ENCODE results near the gene NOS1AP. TPM values are rescaled to one million over a fixed set of nuclear protein-coding genes. Genes with fewer than 3 reads are reported as not detected.

NOS1AP gene
- total RNA-seq, 1 experiment from 2014 or later, result 5.3 TPM

GRCh38 chr1:162385702-162386101, 316.2 kb downstream of the NOS1AP start:
- RAD21 ChIA-PET (ENCODE audit: low non-redundant PET in 1 of 2, low total read pairs in 2 of 2, uncharacterized antibody in 2 of 2, unreplicated experiment in 2 of 2), result no interaction called here
- Histone ChIP-seq H3K27ac (ENCODE audit: low read depth, low read length) (no peak overlapping the region), H3K9me3 (ENCODE audit: control insufficient read depth in 1 of 2, insufficient read depth in 1 of 2, low read depth in 1 of 2, low read length in 2 of 2) (no peaks in the 10 kb centered on the region), H4K20me1 (ENCODE audit: insufficient read depth) (no peaks in the 10 kb centered on the region), H3K9ac (ENCODE audit: low read length) (no peak overlapping the region), H3K36me3 (ENCODE audit: control insufficient read depth in 1 of 2, insufficient read depth in 2 of 2, low read length in 2 of 2) (no peaks in the 10 kb centered on the region), H3K27me3 (ENCODE audit: insufficient read depth, low read length) (no peaks in the 10 kb centered on the region), H3K4me2 (ENCODE audit: low read length) (no peak overlapping the region), H3K9me2 (ENCODE audit: insufficient read depth) (no peaks in the 10 kb centered on the region), H3K4me1 (ENCODE audit: control insufficient read depth in 1 of 2, insufficient read depth in 2 of 2, low read length in 2 of 2) (peaks cover 18 to 26% of the 10 kb centered on the region in 2 experiments), H3K4me3 (replicated peaks in 1 of 2; ENCODE audit: low read depth in 1 of 2, low read length in 2 of 2) (no peak overlapping the region), H3K79me2 (ENCODE audit: insufficient read depth, low read length) (no peaks in the 10 kb centered on the region), H2AFZ (ENCODE audit: low read depth, low read length, poor library complexity, severe bottlenecking) (no peak overlapping the region)
- ATAC-seq, result no peak
- intact Hi-C loops (cut with micrococcal nuclease), result no loop called here
- CTCF ChIA-PET, result no interaction called here
- POLR2A ChIA-PET, result no interaction called here
- no peak for TF ChIP-seq RAD21 (IDR thresholded peaks at IDR 0.05; ENCODE audit: low read depth)
- TF ChIP-seq EGR1 (IDR thresholded peaks at IDR 0.05; ENCODE audit: low read depth), result no peak
- no peak for TF ChIP-seq POLR2A (IDR thresholded peaks at IDR 0.05; ENCODE audit: borderline replicate concordance, extremely low read depth, insufficient read depth, insufficient read length)
- no peak for TF ChIP-seq SRF (IDR thresholded peaks at IDR 0.05; ENCODE audit: low read depth)
- no TSS peak for BruUV-seq (replicated peaks)
- no peak for DNase-seq (ENCODE audit: low read depth, low spot score)

- Histone ChIP-seq H3K4me3 (replicated peaks in 1 of 2; ENCODE audit: low read depth in 1 of 2, low read length in 2 of 2) (no peak overlapping the region), H3K4me2 (ENCODE audit: low read length) (no peak overlapping the region), H4K20me1 (ENCODE audit: insufficient read depth) (no peaks in the 10 kb centered on the region), H3K9ac (ENCODE audit: low read length) (no peak overlapping the region), H3K27ac (ENCODE audit: low read depth, low read length) (no peak overlapping the region), H3K79me2 (ENCODE audit: insufficient read depth, low read length) (no peaks in the 10 kb centered on the region), H3K9me3 (ENCODE audit: control insufficient read depth in 1 of 2, insufficient read depth in 1 of 2, low read depth in 1 of 2, low read length in 2 of 2) (no peaks in the 10 kb centered on the region), H3K9me2 (ENCODE audit: insufficient read depth) (no peaks in the 10 kb centered on the region), H3K36me3 (ENCODE audit: control insufficient read depth in 1 of 2, insufficient read depth in 2 of 2, low read length in 2 of 2) (no peaks in the 10 kb centered on the region), H3K4me1 (ENCODE audit: control insufficient read depth in 1 of 2, insufficient read depth in 2 of 2, low read length in 2 of 2) (peaks cover 9 to 17% of the 10 kb centered on the region in 2 experiments), H2AFZ (ENCODE audit: low read depth, low read length, poor library complexity, severe bottlenecking) (no peak overlapping the region), H3K27me3 (ENCODE audit: insufficient read depth, low read length) (no peaks in the 10 kb centered on the region)
- ChIA-PET CTCF (no interaction called here), RAD21 (ENCODE audit: low non-redundant PET in 1 of 2, low total read pairs in 2 of 2, uncharacterized antibody in 2 of 2, unreplicated experiment in 2 of 2) (no interaction called here), POLR2A (no interaction called here)
- no peak for TF ChIP-seq SIN3A (IDR thresholded peaks at IDR 0.05; ENCODE audit: low read depth)
- no peak for TF ChIP-seq CEBPB (IDR thresholded peaks at IDR 0.05; ENCODE audit: low read depth)
- no peak for TF ChIP-seq EGR1 (IDR thresholded peaks at IDR 0.05; ENCODE audit: low read depth)
- intact Hi-C loops (cut with micrococcal nuclease), result no loop called here
- ATAC-seq, result no peak
- no peak for DNase-seq (ENCODE audit: low read depth, low spot score)
- no TSS peak for BruUV-seq (replicated peaks)
Observed at GRCh38 chr1:162386292-162387225, 317.1 kb downstream of the NOS1AP start.
